ENCODE data around the gene SPDYE18.
"Not testable (repeated sequence)": the region's sequence is repeated elsewhere in the genome, so short reads cannot be mapped to it uniquely, and the experiment has no call there.

The SPDYE18 gene

DNA sequence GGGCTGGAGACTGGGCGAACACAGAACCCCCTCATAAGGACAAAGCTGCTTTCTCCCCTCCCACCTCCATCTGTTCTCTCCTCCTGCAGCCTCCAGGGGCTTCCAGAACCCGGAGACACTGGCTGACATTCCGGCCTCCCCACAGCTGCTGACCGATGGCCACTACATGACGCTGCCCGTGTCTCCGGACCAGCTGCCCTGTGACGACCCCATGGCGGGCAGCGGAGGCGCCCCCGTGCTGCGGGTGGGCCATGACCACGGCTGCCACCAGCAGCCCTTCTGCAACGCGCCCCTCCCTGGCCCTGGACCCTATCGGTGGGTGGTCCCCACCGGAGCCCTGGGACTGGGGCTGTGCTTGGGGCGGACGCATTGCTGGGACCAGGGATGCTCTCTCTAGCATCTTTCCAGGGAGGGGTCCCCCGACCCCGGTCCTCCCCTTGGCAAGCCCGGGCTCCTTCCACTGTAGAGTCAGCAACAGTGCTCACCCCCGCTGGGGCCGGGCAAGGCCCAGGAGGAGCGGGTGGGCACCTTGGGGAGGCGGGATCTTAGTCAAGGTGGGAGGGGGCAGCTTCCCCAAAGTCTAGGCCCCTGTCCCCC, 56.8 kb downstream of the SPDYE18 start:
- not testable (repeated sequence) for H3K9me3 ChIP-seq (ENCODE audit: control insufficient read depth, low read length); H3K4me3 ChIP-seq (ENCODE audit: low read depth, low read length); H3K27ac ChIP-seq; H3K4me1 ChIP-seq; H3K4me2 ChIP-seq (ENCODE audit: low read length); H3K79me2 ChIP-seq; H3K27me3 ChIP-seq (ENCODE audit: control insufficient read depth, insufficient read depth, low read length); H3K36me3 ChIP-seq (ENCODE audit: control insufficient read depth, insufficient read depth, low read length); H3K9ac ChIP-seq; H2AFZ ChIP-seq

DNA sequence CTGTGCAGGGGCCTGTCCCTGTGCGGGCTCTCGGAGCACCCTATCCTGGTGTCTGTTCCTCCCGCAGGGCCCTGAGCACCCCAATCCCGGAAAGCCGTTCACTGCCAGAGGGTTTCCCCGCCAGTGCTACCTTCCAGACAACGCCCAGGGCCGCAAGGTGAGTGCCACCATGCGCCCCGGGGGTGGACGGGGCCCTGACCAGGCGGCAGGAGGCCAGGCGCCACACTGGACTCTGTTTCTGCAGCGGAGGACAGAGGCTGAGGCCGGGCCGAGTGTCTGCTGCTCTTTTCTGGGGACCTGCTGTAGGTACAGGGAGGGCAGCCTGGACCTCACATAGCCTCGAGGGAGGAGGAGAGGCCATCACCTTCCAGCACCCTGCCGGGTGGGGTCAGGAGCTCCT, 58.2 kb downstream of the SPDYE18 start:
- H3K79me2 ChIP-seq; H3K36me3 ChIP-seq (ENCODE audit: control insufficient read depth, insufficient read depth, low read length); H3K27ac ChIP-seq; H3K27me3 ChIP-seq (ENCODE audit: control insufficient read depth, insufficient read depth, low read length); H3K4me1 ChIP-seq; H3K9me3 ChIP-seq (ENCODE audit: control insufficient read depth, low read length); H3K4me3 ChIP-seq (ENCODE audit: low read depth, low read length); H2AFZ ChIP-seq; H3K4me2 ChIP-seq (ENCODE audit: low read length); H3K9ac ChIP-seq: not testable (repeated sequence)

DNA sequence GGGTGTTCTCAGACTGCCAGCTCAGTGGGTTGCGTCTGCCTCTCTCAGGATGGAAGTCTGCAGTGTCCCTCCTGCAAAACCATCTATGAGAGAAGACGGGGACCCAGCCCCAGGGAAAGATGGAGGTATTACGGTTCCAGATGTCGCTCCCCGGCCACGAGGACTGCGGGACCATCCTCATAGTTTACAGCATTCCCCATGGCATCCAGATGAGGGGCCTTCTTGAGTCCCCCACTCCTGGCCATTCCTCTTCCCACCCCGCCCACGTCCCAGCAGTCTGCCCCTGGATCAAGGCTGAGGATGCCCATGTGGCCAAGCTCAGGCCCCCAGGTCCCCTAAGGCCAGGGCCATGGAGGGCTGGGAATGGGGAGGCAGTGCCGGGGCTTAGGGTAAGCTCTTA, 59.1 kb downstream of the SPDYE18 start:
- H3K27ac ChIP-seq; H3K9me3 ChIP-seq (ENCODE audit: control insufficient read depth, low read length); H3K9ac ChIP-seq; H2AFZ ChIP-seq; H3K4me3 ChIP-seq (ENCODE audit: low read depth, low read length); H3K79me2 ChIP-seq; H3K36me3 ChIP-seq (ENCODE audit: control insufficient read depth, insufficient read depth, low read length); H3K27me3 ChIP-seq (ENCODE audit: control insufficient read depth, insufficient read depth, low read length); H3K4me2 ChIP-seq (ENCODE audit: low read length); H3K4me1 ChIP-seq: not testable (repeated sequence)

DNA sequence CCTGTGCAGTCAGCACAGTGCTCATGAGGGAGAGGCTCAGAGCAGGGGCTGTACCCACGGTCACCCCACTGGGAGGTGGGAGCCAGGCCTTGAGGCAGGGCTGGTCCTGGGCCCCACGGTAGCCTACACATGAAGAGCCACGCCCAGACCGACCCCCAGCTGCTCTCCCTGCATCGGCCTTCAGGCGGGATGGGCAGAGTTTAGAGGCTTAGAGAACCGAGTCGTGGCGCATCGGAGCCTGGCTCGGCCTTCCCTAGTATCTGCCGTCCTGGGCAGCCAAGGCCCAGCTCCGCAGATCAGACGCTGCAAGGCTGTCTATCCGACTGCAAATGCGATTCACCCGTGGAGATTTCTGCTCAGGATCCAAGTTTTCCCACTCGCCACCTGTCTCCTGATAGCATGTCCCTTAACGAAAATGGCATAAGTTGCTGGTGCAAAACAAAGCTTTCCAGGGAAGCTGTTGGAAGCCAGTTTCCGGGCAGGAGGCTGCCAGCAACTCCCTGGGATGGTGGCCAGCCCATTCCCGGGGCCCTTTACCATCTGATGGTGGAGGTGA, 59.6 kb downstream of the SPDYE18 start:
- H3K36me3 ChIP-seq (ENCODE audit: control insufficient read depth, insufficient read depth, low read length); H3K79me2 ChIP-seq; H3K4me2 ChIP-seq (ENCODE audit: low read length); H3K27ac ChIP-seq; H3K4me1 ChIP-seq; H3K27me3 ChIP-seq (ENCODE audit: control insufficient read depth, insufficient read depth, low read length); H3K9ac ChIP-seq; H3K9me3 ChIP-seq (ENCODE audit: control insufficient read depth, low read length); H2AFZ ChIP-seq; H3K4me3 ChIP-seq (ENCODE audit: low read depth, low read length): not testable (repeated sequence)

DNA sequence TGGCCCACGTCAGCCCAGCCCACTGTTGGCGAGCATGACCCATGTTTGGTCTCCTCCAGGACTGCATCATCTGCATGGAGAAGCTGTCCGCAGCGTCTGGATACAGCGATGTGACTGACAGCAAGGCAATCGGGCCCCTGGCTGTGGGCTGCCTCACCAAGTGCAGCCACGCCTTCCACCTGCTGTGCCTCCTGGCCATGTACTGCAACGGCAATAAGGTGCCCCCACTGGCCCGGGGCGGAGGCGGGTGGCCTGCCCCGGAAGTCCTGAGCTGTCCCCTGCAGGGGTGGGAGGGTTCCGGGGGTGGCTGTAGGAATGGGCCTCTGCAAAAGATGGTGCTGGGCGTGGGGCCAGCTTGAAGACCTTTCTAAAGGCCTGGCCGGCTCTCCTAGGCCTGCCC, 60.3 kb downstream of the SPDYE18 start:
- H3K79me2 ChIP-seq; H3K9me3 ChIP-seq (ENCODE audit: control insufficient read depth, low read length); H3K36me3 ChIP-seq (ENCODE audit: control insufficient read depth, insufficient read depth, low read length); H3K27me3 ChIP-seq (ENCODE audit: control insufficient read depth, insufficient read depth, low read length); H3K4me3 ChIP-seq (ENCODE audit: low read depth, low read length); H3K9ac ChIP-seq; H3K4me2 ChIP-seq (ENCODE audit: low read length); H3K4me1 ChIP-seq; H3K27ac ChIP-seq; H2AFZ ChIP-seq: not testable (repeated sequence)
